ENCODE measurements around the gene AGTR2.
"Not testable (repeated sequence)": the region's sequence is repeated elsewhere in the genome, so short reads cannot be mapped to it uniquely, and the experiment has no call there.

- TF ChIP-seq, protein P1, sequence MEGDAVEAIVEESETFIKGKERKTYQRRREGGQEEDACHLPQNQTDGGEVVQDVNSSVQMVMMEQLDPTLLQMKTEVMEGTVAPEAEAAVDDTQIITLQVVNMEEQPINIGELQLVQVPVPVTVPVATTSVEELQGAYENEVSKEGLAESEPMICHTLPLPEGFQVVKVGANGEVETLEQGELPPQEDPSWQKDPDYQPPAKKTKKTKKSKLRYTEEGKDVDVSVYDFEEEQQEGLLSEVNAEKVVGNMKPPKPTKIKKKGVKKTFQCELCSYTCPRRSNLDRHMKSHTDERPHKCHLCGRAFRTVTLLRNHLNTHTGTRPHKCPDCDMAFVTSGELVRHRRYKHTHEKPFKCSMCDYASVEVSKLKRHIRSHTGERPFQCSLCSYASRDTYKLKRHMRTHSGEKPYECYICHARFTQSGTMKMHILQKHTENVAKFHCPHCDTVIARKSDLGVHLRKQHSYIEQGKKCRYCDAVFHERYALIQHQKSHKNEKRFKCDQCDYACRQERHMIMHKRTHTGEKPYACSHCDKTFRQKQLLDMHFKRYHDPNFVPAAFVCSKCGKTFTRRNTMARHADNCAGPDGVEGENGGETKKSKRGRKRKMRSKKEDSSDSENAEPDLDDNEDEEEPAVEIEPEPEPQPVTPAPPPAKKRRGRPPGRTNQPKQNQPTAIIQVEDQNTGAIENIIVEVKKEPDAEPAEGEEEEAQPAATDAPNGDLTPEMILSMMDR (IDR thresholded peaks at IDR 0.05) = not testable (repeated sequence)
- not testable (repeated sequence) for TF ChIP-seq EP300 (IDR thresholded peaks at IDR 0.05)
Observed at GRCh38 chrX:116141270-116141669, 29.3 kb upstream of the AGTR2 start.
